ENCODE measurements around the gene RNU1-1. TPM values are rescaled to one million over a fixed set of nuclear protein-coding genes. Genes with fewer than 3 reads are reported as not detected.
"Not testable (repeated sequence)": the region's sequence is repeated elsewhere in the genome, so short reads cannot be mapped to it uniquely, and the experiment has no call there.

RNU1-1 gene
- total RNA-seq, 1 donor from 2014 or later = 6,165 TPM

DNA sequence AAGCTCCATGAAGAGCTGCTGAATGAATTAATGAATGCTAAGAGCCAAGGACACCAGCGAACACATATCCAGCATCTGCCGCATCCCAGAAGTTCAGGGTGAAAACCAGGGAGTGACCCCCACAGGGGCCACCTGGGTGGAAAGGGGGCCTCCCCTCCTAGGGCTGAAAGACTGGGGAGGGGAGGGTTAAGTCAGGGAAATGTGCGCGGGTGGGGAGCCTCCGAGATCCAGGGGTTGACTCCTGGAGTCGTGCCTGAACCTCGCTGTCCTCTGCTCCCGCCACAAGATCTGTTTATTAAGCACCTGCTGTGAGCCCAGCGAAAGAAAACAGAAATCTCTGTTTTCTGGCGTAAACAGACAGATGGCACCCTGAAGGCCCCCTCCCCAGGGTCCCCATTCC is 16.0 kb downstream of the RNU1-1 start:
- DNase-seq (ENCODE audit: low spot score) = peak; percentile 81

DNA sequence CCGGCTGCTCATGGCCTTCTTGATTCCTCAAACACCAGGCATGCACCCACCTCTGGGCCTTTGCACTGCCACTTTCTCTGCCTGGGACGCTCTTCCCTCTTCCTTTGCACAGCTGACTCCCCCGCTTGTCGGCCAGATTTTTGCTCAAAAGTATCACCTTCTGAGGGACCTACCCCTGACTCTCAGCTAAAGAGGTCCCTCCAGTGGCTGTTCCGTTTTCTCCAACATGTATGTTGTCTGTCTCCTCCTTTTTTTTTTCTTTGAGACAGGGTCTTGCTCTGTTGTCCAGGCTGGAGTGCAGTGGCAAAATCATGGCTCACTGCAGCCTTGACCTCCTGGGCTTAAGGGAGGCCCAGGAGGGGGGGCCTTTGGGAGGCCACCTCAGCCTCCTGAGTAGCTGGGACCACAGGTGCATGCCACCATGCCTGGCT is 16.6 kb downstream of the RNU1-1 start:
- DNase-seq (ENCODE audit: low spot score) = not testable (repeated sequence)

DNA sequence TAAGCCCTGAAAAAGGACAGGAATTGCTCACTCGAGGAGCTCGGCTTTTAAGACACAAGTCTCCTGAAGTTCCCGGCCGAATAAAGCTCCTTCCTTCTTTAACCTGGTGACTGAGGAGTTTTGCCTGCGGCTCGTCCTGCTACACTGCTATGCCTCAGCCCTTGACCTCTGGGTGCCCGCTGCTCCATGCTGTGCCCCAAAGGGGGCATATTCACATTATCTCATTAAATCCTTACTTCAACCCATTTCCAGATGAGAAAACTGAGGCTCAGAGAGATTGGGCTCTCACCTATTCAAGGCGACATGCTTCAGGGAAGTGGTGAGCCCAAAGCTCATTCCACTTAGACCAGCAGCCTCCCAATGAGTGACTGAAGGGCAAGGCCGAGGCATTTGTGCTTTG is 20.4 kb downstream of the RNU1-1 start:
- DNase-seq (ENCODE audit: low spot score) = not testable (repeated sequence)

DNA sequence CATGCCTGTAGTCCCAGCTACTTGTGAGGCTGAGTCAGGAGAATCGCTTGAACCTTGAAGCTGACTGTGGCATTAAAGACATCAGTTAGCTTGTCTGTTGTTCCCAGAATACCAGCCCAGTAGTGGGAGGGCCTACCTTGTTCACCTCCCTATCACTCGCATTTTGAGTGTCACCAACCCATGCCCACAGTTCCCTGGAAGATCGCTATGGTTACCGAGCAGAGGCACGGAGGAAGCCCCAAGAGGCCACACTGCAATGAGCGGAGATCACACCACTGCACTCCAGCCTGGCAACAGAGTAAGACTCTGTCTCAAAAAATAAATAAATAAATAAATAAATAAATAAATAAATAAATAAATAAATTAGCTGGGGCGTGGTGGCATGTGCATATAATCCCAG is 21.1 kb downstream of the RNU1-1 start:
- DNase-seq (ENCODE audit: low spot score) = not testable (repeated sequence)

DNA sequence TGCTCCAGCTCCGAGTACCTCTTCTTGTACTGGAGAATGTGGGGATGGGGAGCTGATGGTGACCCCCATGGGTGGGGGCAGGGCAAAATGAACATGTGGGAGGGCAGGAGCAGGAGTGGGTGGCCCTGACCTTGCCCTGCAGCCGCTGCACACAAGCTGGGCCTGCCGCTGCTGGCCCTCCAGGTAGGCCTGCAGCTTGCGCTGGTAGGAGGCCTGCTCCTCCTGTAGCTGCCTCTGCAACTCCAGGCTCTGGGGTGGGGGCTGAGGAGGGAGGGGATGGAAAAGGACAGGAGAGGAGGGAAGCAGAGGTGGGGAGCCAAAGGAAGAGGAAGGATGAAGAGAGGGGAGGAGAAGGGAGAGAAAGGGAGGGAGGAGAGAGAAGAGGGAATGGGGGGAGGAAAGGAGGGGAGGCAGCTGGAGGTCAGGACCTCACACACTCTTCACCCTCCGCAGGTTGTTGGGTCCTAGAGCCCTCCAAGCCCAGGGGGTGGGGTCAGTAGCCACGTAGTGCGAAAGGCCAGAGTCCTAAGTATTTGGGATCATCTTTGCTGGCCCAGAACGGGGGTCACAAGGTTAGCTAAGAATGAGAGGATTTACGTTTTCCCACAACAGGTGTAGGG is 22.9 kb downstream of the RNU1-1 start:
- no peak for DNase-seq (ENCODE audit: low spot score)

DNA sequence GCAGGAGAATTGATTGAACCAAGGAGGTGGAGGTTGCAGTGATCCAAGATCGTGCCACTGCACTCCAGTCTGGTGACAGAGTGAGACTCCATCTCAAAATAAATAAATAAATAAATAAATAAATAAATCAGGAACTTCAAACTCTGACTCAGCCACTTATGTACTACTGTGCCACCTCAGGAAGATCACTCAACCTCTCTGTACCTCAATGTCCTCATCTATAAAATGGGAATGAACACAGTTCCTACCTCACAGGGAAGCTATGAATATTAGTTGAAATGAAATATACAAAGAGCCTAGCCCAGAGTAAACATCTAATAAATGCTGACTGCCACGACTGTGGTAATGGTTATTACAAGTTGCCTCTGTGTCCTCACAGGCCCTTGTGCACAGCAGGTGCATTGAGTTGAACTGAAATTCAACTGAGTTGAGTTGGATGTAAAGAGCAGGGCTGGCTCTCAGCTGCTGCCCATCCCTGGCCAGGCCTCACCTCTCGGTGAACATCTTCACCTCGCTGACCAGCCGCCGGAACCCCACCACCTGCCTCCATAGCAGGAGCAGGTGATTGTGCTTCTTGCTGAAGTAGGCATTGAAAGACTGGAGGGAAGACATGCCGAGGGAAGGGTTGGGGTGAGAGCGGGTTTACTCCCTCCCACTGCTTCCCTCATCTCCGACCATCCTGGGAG is 24.7 kb downstream of the RNU1-1 start:
- peak; percentile 71 for DNase-seq (ENCODE audit: low spot score)

DNA sequence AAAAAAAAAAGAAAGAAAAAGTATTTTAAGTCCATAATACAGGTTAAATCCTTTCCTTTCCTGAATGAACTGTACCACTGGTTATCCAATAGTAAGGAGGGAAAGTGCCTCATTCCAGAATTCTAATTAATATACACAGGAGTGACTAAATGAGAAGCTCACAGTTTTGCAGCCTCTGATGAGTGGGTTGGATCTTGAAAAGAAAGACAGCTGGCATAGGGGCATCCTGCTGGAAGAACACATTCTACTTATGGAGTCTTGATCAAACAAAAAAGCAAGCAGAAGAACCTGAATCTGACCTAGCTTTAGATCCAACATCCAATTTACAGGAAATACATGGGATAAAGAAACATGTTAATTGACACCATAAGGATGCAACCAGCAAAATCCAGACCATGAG is 27.1 kb downstream of the RNU1-1 start:
- DNase-seq (ENCODE audit: low spot score) = not testable (repeated sequence)

DNA sequence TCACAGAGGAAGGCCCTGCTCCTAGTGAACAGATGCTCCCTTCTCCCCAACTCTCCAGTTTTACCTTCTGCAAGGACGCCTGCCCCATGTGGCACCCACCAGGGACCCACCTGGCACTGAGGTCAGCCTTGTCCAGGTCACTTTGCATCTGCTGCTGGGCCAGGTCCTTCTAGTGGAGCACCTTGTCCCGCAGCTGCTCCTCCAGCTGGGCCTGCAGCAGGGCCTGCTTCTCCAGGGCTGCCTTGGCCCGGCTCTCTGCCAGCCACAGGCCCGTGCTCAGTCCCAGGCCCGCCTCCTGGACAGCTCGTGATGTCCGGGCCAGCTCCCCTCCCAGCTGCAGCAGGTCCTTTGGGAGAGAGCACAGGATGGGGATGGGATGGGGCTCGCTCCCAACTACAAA is 27.8 kb downstream of the RNU1-1 start:
- peak; percentile 82 for DNase-seq (ENCODE audit: low spot score)

DNA sequence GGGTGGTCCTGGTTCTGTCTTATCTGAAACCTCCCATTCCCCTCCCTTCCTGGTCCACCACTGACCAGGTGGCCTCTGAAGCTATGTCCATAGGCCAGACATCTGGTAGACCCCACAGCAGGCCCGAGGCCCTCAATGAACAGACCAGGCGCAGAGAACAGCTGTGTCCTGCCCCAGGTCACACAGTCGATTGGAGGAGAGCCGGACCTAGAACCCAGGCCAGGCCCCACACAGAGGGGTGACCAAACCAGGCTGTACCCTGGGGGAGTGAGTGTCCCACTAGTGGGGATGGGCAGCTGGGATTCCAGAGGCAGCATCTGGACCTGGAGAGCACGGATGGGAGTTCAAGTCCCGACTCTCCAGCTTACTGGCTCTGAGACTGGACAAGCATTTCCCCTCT is 29.2 kb downstream of the RNU1-1 start:
- no peak for DNase-seq (ENCODE audit: low spot score)

DNA sequence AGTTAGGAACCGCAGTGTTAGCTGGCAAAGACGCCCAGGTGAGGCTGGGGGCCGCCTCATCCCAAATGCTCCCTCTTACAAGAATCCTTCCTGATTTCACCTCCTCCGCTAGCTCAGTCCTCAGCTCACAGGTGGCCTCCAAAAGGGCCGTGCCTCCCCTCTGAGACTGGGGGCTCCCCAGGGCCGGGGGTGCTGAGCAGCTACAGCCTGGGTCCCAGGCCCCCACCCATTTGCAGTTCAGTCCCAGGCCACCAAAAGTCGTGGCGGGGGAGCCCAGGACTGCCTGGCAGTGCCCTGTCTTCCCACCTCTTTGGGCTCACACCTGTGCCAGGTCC is 29.6 kb downstream of the RNU1-1 start:
- DNase-seq (ENCODE audit: low spot score) = no peak

DNA sequence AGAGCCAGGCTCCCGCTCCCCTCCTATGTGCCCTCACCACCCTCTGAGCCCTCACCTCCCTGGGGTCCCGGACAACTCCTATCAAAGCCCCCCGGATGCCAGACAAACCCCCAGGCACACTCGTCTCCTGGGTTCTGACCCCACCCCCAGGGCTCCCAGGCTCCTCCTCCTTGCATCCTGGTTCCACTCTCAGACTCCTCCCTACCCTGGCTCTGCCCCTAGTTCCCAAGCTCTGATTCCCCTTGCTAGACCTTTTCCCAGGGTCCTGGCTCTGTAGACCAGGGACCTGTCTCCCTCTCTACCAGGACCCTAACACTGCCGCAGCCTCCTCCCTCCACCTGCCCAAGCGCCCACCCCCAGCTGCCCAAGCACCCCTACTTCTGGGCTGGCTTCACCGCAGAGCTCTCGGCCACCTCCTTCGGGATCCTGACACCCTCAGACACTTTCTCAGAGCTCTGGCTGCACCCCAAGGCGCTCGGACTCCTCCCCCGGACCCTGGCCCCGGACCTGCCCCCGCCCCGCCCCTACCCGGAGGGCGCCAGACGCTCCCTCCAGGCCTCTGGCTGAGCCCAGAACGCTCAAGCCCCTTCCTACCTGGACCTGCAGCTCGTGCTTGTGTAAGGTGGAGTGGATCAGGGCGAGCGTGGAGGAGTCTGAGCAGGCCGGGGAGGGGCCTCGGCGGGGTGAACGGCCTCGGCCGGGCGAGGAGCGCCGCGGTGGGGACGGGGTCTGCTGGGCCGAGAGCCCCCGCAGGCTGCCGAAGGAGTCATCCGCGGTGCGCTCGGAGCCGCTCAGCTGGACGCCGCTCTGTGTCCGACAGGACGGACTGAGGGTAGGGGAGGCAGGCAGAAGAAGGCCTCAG is 30.2 kb downstream of the RNU1-1 start:
- not testable (repeated sequence) for DNase-seq (ENCODE audit: low spot score)

DNA sequence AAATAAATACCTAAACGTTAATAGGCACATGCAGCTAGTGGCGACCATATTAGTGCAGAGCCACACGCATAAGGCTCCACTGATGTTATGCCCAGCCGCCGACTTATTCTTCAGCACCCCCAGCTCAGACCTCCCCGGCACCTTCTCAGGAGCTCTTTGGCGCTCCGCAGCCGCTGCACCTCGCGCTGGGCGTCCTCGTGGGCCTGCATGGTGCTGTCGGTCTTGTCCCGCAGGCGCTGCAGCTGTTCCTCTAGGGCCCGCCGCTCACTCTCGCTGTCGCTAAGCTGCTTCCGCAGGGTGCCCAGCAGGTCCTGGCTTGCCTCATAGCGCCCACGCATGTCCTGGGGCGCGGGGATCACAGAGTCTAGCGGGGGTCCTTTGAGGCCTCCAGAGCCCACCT is 30.9 kb downstream of the RNU1-1 start:
- not testable (repeated sequence) for DNase-seq (ENCODE audit: low spot score)

DNA sequence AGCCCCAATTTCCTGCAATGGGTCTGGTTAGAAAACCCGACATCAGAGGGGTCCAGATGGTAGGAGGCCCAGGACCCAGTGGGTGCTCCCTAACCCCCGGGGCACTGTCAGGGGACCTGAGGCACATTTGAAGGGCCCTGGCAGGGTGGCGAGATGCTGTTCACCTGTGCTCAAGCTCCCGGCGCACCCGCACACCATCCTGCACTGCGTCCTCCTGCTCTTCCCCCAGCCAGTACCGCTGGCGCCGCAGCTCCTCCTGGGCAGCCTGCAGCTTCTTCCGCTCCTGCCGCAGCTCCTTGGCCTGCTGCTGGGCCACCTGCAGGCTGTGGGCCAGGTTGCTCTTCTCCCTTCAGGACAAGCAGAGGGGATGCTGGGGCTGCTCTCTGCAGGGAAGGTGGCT is 36.0 kb downstream of the RNU1-1 start:
- DNase-seq (ENCODE audit: low spot score) = no peak

DNA sequence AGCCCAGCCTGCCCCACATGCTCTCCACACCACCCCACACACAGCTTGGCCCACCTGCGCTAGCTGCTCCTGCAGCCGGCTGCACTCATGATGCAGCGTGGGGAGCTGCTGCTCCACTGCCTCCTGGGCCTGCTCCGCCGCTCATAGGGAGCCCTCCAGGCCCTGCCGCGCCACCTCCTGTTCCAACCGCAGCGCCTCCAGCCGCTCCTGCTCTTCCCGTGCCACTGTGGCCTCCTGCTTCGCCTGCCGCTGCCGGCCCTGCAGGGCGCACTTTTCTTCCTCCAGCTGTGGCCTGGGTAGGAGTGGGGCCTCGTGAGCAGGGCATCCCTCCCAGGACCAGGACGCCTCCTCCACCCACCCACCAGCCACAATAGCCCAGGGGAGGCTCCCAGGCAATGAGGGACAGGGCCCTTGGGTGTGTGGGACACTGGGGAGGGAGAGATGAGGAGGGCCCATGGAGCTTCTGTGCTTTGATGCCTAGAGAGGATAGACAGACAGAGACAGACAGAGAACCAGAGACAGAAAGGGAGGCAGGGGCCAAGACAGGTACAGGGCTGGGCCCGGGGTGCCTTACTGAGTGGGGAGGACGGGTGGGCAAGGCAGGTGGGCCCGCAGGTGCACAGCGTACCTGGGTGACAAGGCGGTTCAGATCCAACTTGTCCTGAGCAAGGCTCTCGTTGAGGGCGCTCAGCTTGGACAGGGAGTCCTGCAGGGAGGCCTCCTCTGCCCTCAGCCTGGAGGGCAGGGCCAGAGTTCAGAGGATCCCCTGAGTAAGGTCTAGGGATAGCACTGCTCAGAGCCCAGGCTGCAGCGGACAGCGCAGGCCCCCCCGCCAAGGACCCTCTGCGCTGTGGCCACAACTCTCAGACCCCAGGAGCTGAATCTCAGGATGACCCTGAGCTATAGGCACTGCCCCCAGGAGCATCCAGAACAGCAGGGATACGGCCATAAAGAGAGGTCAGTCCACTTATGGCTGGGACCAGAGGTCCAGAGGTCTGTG is 38.0 kb downstream of the RNU1-1 start:
- DNase-seq (ENCODE audit: low spot score) = not testable (repeated sequence)

DNA sequence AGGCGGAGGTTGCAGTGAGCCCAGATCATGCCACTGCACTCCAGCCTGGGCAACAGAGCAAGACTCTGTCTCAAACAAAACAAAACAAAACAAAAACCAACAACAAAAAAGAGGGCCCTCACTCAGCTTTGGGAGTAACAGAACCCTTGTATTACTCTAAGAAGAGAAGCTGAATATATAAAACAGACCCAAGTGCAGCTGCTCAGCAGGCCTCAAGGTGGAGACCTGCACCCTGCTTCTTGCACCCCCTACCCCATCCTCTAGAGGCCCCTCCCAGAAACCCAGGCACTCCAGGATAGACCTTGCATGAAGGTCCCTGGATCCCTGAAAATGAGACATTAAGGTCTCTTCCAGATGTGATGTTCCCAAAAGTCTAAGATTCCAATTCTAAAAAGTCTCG is 39.2 kb downstream of the RNU1-1 start:
- not testable (repeated sequence) for DNase-seq (ENCODE audit: low spot score)

DNA sequence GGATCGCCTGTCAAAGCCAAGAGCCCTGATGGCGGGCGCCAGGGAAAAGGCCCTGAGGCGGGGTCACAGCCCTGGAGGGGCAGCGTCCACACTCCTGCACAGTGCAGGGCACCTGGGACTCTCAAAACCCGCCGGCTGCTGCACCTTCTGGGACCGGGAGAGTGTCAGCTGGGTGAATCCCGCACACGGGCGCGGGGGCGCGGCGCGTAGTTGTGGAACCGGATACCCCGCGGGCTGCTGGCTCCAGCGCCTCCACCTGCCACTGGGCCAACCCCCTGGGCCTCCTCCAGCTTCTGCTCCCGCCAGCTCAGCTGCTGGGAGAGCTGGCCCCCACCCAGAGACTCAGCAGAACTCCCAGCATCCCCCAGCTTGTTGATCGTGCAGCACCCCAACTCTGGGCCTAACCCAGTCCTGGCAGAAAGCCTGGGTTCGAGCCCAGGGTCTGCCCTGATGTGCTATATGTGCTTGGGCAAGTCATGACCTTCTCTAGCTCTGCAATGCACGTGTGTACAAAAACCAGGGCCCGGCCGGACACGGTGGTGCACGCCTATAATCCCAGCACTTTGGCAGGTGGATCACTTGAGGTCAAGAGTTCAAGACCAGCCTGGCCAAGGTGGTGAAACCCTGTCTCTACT is 39.8 kb downstream of the RNU1-1 start:
- DNase-seq (ENCODE audit: low spot score) = no peak

DNA sequence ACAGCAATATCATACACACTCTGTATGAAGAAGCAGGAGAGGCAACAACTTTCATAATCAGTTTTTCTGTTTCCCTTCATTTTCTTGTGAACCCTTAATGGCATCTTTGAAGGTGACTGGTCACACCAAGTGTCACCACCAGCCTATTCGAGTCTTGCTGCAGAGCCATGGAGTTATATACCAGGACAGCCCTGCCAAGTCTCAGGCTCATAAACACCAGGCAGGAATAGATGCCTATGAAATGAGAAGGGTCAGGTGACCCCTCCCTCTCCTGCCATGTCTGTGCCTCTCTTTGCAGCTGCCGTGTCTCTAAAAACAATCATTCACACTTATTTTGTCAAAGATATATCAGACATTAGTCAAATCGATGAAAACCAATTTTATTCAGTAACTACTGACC is 45.5 kb downstream of the RNU1-1 start:
- no peak for DNase-seq (ENCODE audit: low spot score)

DNA sequence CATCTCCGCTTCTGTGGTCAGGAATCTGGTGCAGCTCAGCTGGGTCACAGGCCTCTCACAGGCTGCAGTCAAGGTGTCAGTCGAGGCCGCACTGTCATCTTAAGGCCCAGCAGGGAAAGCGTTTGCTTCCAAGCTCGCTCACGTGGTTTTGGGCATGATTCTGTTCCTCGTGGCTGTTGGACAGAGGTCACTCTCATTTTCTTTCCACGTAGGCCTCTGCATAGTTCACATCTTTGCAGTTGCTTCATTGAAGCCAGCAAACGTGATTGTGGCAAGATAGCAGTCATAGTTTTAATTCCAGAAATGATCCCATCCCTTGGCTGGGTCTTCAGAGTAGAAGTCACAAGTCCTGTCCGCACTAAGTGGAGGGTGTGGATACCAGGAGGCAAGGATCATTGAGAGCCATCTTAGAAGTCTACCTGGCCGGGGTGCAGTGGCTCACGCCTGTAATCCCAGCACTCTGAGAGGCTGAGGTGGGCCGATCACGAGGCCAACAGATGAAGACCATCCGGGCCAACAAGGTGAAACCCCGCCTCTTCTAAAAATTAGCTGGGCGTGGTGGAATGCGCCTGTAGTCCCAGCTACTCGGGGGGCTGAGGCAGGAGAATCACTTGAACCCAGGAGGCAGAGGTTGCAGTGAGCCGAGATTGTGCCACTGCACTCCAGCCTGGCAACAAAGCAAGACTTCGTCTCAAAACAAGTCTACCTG is 49.0 kb downstream of the RNU1-1 start:
- DNase-seq (ENCODE audit: low spot score) = no peak

Data from mesenteric fat pad (tissue), 1 donor.